ENCODE measurements around the gene PDE3A. TPM values are rescaled to one million over a fixed set of nuclear protein-coding genes. Genes with fewer than 3 reads are reported as not detected.

Gene PDE3A
- total and polyA plus RNA-seq, 2 experiments from 2014 or later, result 1.8 to 2.7 TPM

DNA sequence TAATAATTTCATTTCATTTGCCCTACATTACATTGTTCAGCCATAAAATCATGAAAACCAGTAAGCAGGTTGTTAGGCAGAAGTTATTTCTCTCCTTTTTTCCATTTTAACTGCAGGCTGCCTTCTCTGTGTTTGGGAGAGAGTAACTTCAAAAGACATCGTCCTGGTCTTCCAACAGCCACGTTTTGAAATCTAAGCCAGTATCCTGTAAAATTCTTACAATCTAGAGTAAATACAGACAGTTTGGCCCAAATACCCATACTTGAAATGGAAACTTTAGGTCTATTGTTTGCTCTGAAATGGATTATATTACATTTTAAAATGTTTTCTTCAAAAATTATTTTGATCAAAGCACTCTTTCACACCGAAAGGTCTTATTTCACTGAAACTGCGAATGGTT lies 260.7 kb downstream of the PDE3A start:
- Histone ChIP-seq H3K4me1 (ENCODE audit: low read depth) (peaks cover 29% of the 10 kb centered on the region), H3K36me3 (no peaks in the 10 kb centered on the region), H3K4me3 (no peak overlapping the region), H3K27ac (peak overlapping the region; percentile 69), H3K27me3 (no peaks in the 10 kb centered on the region), H3K9me3 (ENCODE audit: low read depth) (no peaks in the 10 kb centered on the region)
- TF ChIP-seq, protein P1, sequence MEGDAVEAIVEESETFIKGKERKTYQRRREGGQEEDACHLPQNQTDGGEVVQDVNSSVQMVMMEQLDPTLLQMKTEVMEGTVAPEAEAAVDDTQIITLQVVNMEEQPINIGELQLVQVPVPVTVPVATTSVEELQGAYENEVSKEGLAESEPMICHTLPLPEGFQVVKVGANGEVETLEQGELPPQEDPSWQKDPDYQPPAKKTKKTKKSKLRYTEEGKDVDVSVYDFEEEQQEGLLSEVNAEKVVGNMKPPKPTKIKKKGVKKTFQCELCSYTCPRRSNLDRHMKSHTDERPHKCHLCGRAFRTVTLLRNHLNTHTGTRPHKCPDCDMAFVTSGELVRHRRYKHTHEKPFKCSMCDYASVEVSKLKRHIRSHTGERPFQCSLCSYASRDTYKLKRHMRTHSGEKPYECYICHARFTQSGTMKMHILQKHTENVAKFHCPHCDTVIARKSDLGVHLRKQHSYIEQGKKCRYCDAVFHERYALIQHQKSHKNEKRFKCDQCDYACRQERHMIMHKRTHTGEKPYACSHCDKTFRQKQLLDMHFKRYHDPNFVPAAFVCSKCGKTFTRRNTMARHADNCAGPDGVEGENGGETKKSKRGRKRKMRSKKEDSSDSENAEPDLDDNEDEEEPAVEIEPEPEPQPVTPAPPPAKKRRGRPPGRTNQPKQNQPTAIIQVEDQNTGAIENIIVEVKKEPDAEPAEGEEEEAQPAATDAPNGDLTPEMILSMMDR (IDR thresholded peaks at IDR 0.05; ENCODE audit: low read depth, low read length), result no peak
- no peak for DNase-seq (ENCODE audit: low read depth in 1 of 2, low spot score in 1 of 2)

GRCh38 chr12:20629414-20630156 lies 261.2 kb downstream of the PDE3A start:
- Histone ChIP-seq H3K36me3 (no peaks in the 10 kb centered on the region), H3K4me1 (ENCODE audit: low read depth) (peaks cover 29% of the 10 kb centered on the region), H3K4me3 (no peak overlapping the region), H3K9me3 (ENCODE audit: low read depth) (no peaks in the 10 kb centered on the region), H3K27me3 (no peaks in the 10 kb centered on the region), H3K27ac (peak overlapping the region; percentile 69)
- TF ChIP-seq, protein P1 (IDR thresholded peaks at IDR 0.05; ENCODE audit: low read depth, low read length), result no peak
- peak in 1 of 2 donors; percentile 73 for DNase-seq (ENCODE audit: low read depth in 1 of 2, low spot score in 1 of 2)

DNA sequence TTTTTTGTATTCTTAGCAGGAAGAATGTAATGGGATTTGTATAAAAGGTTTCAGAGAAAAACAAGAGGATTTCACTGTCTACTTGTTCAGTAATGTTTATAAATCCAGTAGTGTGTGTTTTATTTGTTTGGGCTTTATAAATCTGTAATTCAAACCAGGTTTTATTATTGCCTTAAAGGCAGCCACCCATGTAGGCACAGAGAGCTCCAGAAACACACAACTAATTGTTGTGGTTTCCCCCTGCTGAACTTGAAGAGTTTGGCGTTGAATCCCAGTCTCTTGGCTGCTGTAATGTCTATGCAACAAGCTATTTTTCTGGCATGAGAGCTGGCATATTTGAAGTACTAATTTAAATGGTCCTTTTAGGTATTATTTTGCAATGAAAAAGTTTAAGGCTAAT lies 263.4 kb downstream of the PDE3A start:
- H3K27ac ChIP-seq, result no peak overlapping the region
- peaks cover 29% of the 10 kb centered on the region for H3K4me1 ChIP-seq (ENCODE audit: low read depth)
- no peak overlapping the region for H3K4me3 ChIP-seq
- H3K27me3 ChIP-seq, result no peaks in the 10 kb centered on the region
- no peaks in the 10 kb centered on the region for H3K36me3 ChIP-seq
- no peaks in the 10 kb centered on the region for H3K9me3 ChIP-seq (ENCODE audit: low read depth)
- TF ChIP-seq, protein P1 (IDR thresholded peaks at IDR 0.05; ENCODE audit: low read depth, low read length), result no peak
- peak in 1 of 2 donors; percentile 59 for DNase-seq (ENCODE audit: low read depth in 1 of 2, low spot score in 1 of 2)

GRCh38 chr12:20641106-20641505 lies 272.8 kb downstream of the PDE3A start:
- TF ChIP-seq, protein P1 (IDR thresholded peaks at IDR 0.05; ENCODE audit: low read depth, low read length), result no peak
- H3K4me1 ChIP-seq (ENCODE audit: low read depth), result no peaks in the 10 kb centered on the region
- DNase-seq (ENCODE audit: low read depth in 1 of 2, low spot score in 1 of 2), result no peak
- no peak overlapping the region for H3K4me3 ChIP-seq
- no peak overlapping the region for H3K27ac ChIP-seq
- no peaks in the 10 kb centered on the region for H3K36me3 ChIP-seq
- H3K27me3 ChIP-seq, result no peaks in the 10 kb centered on the region
- H3K9me3 ChIP-seq (ENCODE audit: low read depth), result no peaks in the 10 kb centered on the region

DNA sequence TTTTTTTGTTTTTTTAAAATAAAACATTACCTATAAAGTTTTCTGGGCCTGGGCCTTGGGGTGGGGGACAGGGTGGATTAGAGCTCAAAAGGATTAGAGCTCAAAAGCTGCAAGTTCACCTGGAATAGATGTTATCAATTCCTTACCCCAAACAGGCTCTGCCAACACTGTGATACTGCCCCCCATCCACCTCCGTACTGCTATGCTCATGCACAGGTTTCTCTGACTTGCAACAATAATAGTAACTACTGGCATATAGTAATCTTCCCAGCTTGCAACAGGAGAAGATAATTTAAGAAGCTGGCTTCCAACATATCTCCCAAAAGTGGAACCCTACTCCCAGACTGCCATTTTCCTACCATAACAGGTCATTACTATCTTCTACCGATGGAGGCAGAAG lies 275.5 kb downstream of the PDE3A start:
- DNase-seq (ENCODE audit: low read depth in 1 of 2, low spot score in 1 of 2), result no peak
- Histone ChIP-seq H3K36me3 (no peaks in the 10 kb centered on the region), H3K9me3 (ENCODE audit: low read depth) (no peaks in the 10 kb centered on the region), H3K27me3 (no peaks in the 10 kb centered on the region), H3K4me1 (ENCODE audit: low read depth) (no peaks in the 10 kb centered on the region), H3K4me3 (no peak overlapping the region), H3K27ac (no peak overlapping the region)
- TF ChIP-seq, protein P1 (IDR thresholded peaks at IDR 0.05; ENCODE audit: low read depth, low read length), result no peak

Measured in cardiac muscle cell (in vitro differentiated cells and primary cell).